Mesodermal cell (in vitro differentiated cells): ENCODE results near the gene NCAPD3.

Source experiments
- H3K27ac ChIP-seq: 2 replicates; pipeline ENCODE4 v1.7.0; 2013; ENCODE audit warnings: mild to moderate bottlenecking, low read depth, low read length, moderate library complexity; ENCODE audit not compliant: severe bottlenecking
- H3K36me3 ChIP-seq: 2 replicates; pipeline ENCODE4 v1.7.1; 2013; ENCODE audit warnings: mild to moderate bottlenecking, low read length, moderate library complexity; ENCODE audit not compliant: control insufficient read depth, insufficient read depth
- H3K4me1 ChIP-seq: one replicate; pipeline ENCODE4 v1.7.1; 2013; ENCODE audit warnings: mild to moderate bottlenecking, low read length; ENCODE audit not compliant: insufficient read depth, control insufficient read depth, poor library complexity, severe bottlenecking
- H3K4me3 ChIP-seq: 2 replicates; pipeline ENCODE4 v1.7.0; 2013; ENCODE audit warnings: low read length, control low read depth, mild to moderate bottlenecking; ENCODE audit not compliant: insufficient read depth, poor library complexity, severe bottlenecking; ENCODE audit errors: extremely low read depth
- H3K9me3 ChIP-seq: 2 replicates; pipeline ENCODE4 v1.7.1; 2013; ENCODE audit warnings: mild to moderate bottlenecking, low read length, moderate library complexity; ENCODE audit not compliant: control insufficient read depth
- WGBS, 2 experiments: methylation state at CpG; one replicate each; pipeline ENCODE4 v1.1.5; 2013; ENCODE audit warnings: missing lambda C conversion rate in 2 of 2; ENCODE audit not compliant: insufficient coverage in 2 of 2; 5-methylcytosine and 5-hydroxymethylcytosine counted together

The NCAPD3 gene

GRCh38 chr11:134238956-134239355, 15.2 kb upstream of the NCAPD3 start:
- H3K4me3 ChIP-seq = no peak overlapping the region
- H3K36me3 ChIP-seq = peaks cover 68% of the 10 kb centered on the region
- 90 to 96% methylated on average over 3 of the region's 5 CpGs for WGBS, 2 experiments
- no peaks in the 10 kb centered on the region for H3K9me3 ChIP-seq
- H3K27ac ChIP-seq = no peak overlapping the region
- peaks cover 18% of the 10 kb centered on the region for H3K4me1 ChIP-seq

DNA sequence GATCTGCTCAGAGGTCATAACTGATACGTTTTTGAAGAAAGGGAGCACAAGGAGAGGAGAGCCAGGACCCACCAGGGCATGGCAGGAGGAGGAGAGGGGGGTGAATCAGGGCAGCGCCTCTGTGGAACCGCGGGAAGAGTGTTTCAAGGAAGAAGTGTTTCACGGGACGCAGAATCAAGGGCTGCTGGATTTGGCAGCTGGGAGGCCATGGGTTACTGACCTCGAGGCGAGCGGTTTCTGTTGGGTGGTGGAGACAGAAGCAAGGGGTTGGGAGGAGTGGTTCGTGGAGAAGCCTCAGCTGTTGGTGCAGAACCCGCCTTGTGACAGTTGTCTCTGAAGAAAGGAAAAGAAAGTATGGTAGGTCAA, 13.8 kb upstream of the NCAPD3 start:
- no peaks in the 10 kb centered on the region for H3K9me3 ChIP-seq
- H3K27ac ChIP-seq = peak overlapping the region; percentile 85
- H3K36me3 ChIP-seq = peaks cover 54% of the 10 kb centered on the region
- WGBS, 2 experiments = 89 to 90% methylated on average over 9 to 11 of the region's 11 CpGs
- H3K4me3 ChIP-seq = no peak overlapping the region
- peaks cover 19% of the 10 kb centered on the region for H3K4me1 ChIP-seq

- H3K27ac ChIP-seq = peak overlapping the region; percentile 85
- no peaks in the 10 kb centered on the region for H3K9me3 ChIP-seq
- peaks cover 23% of the 10 kb centered on the region for H3K4me1 ChIP-seq
- H3K36me3 ChIP-seq = peaks cover 49% of the 10 kb centered on the region
- WGBS, 2 experiments = 68 to 70% methylated on average over 4 of the region's 7 CpGs
- H3K4me3 ChIP-seq = no peak overlapping the region
Measured at GRCh38 chr11:134236834-134237556, 13.2 kb upstream of the NCAPD3 start.

DNA sequence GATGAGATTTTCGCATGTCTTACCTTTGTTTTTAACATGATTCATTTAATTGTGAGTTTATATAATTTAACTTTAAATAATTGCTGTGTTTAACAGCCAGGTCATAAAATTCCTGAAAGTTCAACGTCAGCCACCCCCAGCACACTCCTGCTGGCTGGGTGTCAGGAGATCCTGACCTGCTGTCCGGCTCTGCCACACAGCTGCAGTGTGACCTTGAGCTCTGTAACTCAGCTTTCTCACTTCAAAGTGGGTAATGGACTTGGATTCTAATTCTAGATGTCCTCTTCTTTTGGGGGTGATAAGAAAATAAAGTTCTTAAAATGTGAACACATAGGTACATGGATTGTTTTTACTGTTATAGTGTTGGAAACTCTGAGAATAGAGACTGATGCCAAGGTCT, 11.6 kb upstream of the NCAPD3 start:
- WGBS, 2 experiments = 100% methylated on average over 1 of the region's 3 CpGs; no CpG with 5 or more reads in 1 of the 2 experiments
- peaks cover 38% of the 10 kb centered on the region for H3K36me3 ChIP-seq
- H3K4me3 ChIP-seq = no peak overlapping the region
- H3K4me1 ChIP-seq = peaks cover 23% of the 10 kb centered on the region
- H3K9me3 ChIP-seq = no peaks in the 10 kb centered on the region
- H3K27ac ChIP-seq = no peak overlapping the region

- no peak overlapping the region for H3K27ac ChIP-seq
- H3K36me3 ChIP-seq = peaks cover 27% of the 10 kb centered on the region
- H3K4me1 ChIP-seq = peaks cover 34% of the 10 kb centered on the region
- H3K9me3 ChIP-seq = no peaks in the 10 kb centered on the region
- 100% methylated on average over 3 of the region's 4 CpGs for WGBS, 2 experiments
- no peak overlapping the region for H3K4me3 ChIP-seq
Measured at GRCh38 chr11:134233729-134234179, 10.0 kb upstream of the NCAPD3 start.

- Histone ChIP-seq H3K36me3 (peaks cover 28% of the 10 kb centered on the region), H3K27ac (no peak overlapping the region), H3K4me1 (peaks cover 22% of the 10 kb centered on the region), H3K9me3 (no peaks in the 10 kb centered on the region), H3K4me3 (no peak overlapping the region)
- WGBS, 2 experiments = 72 to 80% methylated on average over 9 of the region's 10 CpGs
Measured at GRCh38 chr11:134231958-134232659, 8.3 kb upstream of the NCAPD3 start.

- H3K36me3 ChIP-seq = peaks cover 17% of the 10 kb centered on the region
- no peaks in the 10 kb centered on the region for H3K9me3 ChIP-seq
- WGBS, 2 experiments = 92% methylated on average over 4 of the region's 4 CpGs; no CpG with 5 or more reads in 1 of the 2 experiments
- peaks cover 22% of the 10 kb centered on the region for H3K4me1 ChIP-seq
- H3K4me3 ChIP-seq = no peak overlapping the region
- H3K27ac ChIP-seq = peak overlapping the region; percentile 62
Measured at GRCh38 chr11:134230339-134230738, 6.6 kb upstream of the NCAPD3 start.

DNA sequence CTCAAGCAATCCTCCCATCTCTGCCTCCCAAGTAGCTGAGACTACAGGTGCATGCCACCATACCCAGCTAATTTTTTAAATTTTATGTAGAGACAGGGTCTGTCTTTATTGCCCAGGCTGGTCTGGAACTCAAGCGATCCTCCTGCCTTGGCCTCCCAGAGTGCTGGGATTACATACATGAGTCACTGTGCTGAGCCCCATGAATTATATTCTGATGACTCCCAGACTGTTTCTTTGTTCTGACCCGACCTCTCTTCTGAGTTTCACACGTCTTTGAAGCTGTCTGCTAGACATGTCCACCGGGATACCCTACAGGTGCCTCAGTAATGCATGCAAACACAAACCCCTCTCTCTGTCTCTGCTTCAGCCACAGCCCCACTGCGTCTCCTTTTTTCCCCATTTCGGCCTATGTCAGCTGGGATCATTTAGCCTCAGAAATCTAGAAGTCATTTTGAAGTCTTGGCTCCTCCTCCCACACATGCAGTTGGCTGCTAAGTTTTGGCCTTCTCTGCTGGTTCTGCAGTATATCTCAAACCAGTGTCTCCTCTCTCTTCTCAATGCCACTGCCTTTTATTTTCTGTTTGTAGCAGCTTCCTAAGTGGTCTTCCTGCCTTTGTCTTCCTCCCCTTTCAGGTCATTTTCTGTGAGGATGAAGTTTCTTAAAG, 5.5 kb upstream of the NCAPD3 start:
- WGBS, 2 experiments = 75 to 86% methylated on average over 6 of the region's 6 CpGs
- Histone ChIP-seq H3K36me3 (peaks cover 10% of the 10 kb centered on the region), H3K9me3 (no peaks in the 10 kb centered on the region), H3K4me1 (peaks cover 22% of the 10 kb centered on the region), H3K4me3 (no peak overlapping the region), H3K27ac (peak overlapping the region; percentile 12)

DNA sequence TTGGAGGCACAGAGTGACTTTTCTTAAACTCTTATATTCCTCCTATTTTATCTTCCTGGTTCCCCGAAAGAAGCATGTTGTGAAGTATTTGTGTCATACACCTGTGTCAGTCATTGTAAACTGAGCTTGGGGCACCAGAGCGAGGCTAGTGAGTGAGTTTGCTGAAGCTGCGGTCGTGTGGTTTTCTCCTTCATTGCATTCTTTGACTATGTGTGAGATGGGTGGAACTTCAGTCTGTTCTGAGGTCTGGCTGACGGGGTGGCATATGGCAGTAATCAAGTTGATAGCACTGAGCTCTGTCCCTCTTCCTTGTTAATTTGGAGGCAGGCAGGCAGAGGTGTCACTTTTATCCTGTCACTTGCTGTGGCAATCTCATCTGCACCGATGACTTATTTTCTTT, 4.9 kb upstream of the NCAPD3 start:
- no peak overlapping the region for H3K4me3 ChIP-seq
- H3K27ac ChIP-seq = no peak overlapping the region
- H3K4me1 ChIP-seq = peaks cover 22% of the 10 kb centered on the region
- 87 to 96% methylated on average over 4 of the region's 6 CpGs for WGBS, 2 experiments
- no peaks in the 10 kb centered on the region for H3K9me3 ChIP-seq
- peaks cover 10% of the 10 kb centered on the region for H3K36me3 ChIP-seq

- peaks cover 17% of the 10 kb centered on the region for H3K4me1 ChIP-seq
- WGBS, 2 experiments = 100% methylated on average over 2 to 3 of the region's 5 CpGs
- H3K4me3 ChIP-seq = no peak overlapping the region
- H3K36me3 ChIP-seq = peaks cover 10% of the 10 kb centered on the region
- H3K9me3 ChIP-seq = no peaks in the 10 kb centered on the region
- no peak overlapping the region for H3K27ac ChIP-seq
Measured at GRCh38 chr11:134226806-134227325, 3.1 kb upstream of the NCAPD3 start.
